K562 (cell line): ENCODE data around the gene UFSP2. TPM values are rescaled to one million over a fixed set of nuclear protein-coding genes. Genes with fewer than 3 reads are reported as not detected.

Experiments used
- C11orf30 ChIP-seq: fragments of 450-650 bp; IDR thresholded peaks from 2 replicates; pipeline ENCODE4 v1.6.1; 2016; ENCODE audit warnings: low read depth, mild to moderate bottlenecking
- EP400 ChIP-seq: fragments of 450-650 bp; IDR thresholded peaks from 2 replicates; pipeline ENCODE4 v1.6.1; 2017; ENCODE audit warnings: antibody characterized with exemption, mild to moderate bottlenecking, moderate library complexity
- MBD2 ChIP-seq: sonication (generic); IDR thresholded peaks from 2 replicates; pipeline ENCODE4 v1.6.1; 2016; ENCODE audit warnings: low read depth, borderline replicate concordance
- MTA3 ChIP-seq: fragments of 450-650 bp; formaldehyde crosslinking; IDR thresholded peaks from 2 replicates; pipeline ENCODE4 v1.6.1; 2017; ENCODE audit warnings: mild to moderate bottlenecking, borderline replicate concordance
- NCOA2 ChIP-seq, 2 experiments: fragments of 450-650 bp; IDR thresholded peaks; 2 replicates each; pipeline ENCODE4 v1.6.1; 2018; ENCODE audit warnings: mild to moderate bottlenecking in 2 of 2, moderate library complexity in 1 of 2; ENCODE audit not compliant: partially characterized antibody in 2 of 2
- NFATC3 ChIP-seq: fragments of 450-650 bp; IDR thresholded peaks from 2 replicates; pipeline ENCODE4 v1.6.1; 2017; ENCODE audit warnings: mild to moderate bottlenecking
- POLR2H ChIP-seq: IDR thresholded peaks from 2 replicates; pipeline ENCODE4 v1.6.1; 2016; ENCODE audit warnings: missing genetic modification characterization, low read depth, mild to moderate bottlenecking, control low read depth, missing compliant biosample characterization, moderate library complexity
- SMAD3 ChIP-seq: fragments of 450-650 bp; formaldehyde crosslinking; conservative IDR thresholded peaks from 2 replicates; pipeline ENCODE4 v1.4.0; 2020; ENCODE audit warnings: mild to moderate bottlenecking
- polyA plus RNA-seq, 8 experiments: library from polyadenylated mRNA; depleted of rRNA in 4 of 8; stranded (reverse) in 5 of 8; unstranded in 3 of 8; fragments of >200 nt; fragmentation: Nextera tagmentation in 2 of 8; fragmentation: Illumina TruSeq in 1 of 8; extraction: Ambion mirVana in 2 of 8; extraction: Trizol in 1 of 8; gene quantifications; 2 replicates each; pipeline versions ENCODE4 v1.2.1 to v1.2.3, GENCODE V29; 2011 to 2014; ENCODE audit warnings: inconsistent platforms in 1 of 8, missing spikeins in 1 of 8
- total RNA-seq, 7 experiments: library from RNA; depleted of rRNA in 6 of 7; stranded (reverse); fragments of >200 nt in 6 of 7; fragmentation: Illumina TruSeq in 2 of 7; extraction: Trizol in 2 of 7; gene quantifications; 2 replicates each; pipeline versions ENCODE4 v1.2.1 to v1.2.3, GENCODE V29; 2011 to 2021; ENCODE audit warnings: low replicate concordance in 1 of 7
- TF ChIP-seq, protein P1 (sequence below): fragments of 250-450 bp; sonication (Bioruptor Pico); IDR thresholded peaks from 2 replicates; pipeline ENCODE4 v1.8.0; 2022; ENCODE audit warnings: moderate library complexity, mild to moderate bottlenecking, inconsistent platforms
- TF ChIP-seq, protein P2 (sequence below): fragments of 450-650 bp; IDR thresholded peaks from 2 replicates; pipeline ENCODE4 v1.6.1; 2016
- TF ChIP-seq, protein P3 (sequence below): sonication (generic); formaldehyde crosslinking; IDR thresholded peaks from 2 replicates; pipeline ENCODE4 v1.8.1; 2023; ENCODE audit warnings: mild to moderate bottlenecking, missing genetic modification reagents
- TF ChIP-seq, protein P4 (sequence below), 2 experiments: fragments of 450-650 bp in 1 of 2; sonication (generic) in 1 of 2; formaldehyde crosslinking in 1 of 2; IDR thresholded peaks; 2 replicates each; pipeline versions ENCODE4 v1.7.1 to v1.9.0; 2016 to 2022; ENCODE audit warnings: inconsistent platforms in 1 of 2, mild to moderate bottlenecking in 1 of 2, missing genetic modification reagents in 1 of 2
- TF ChIP-seq, protein P5 (sequence below): sonication (generic); formaldehyde crosslinking; IDR thresholded peaks from 2 replicates; pipeline ENCODE4 v1.9.0; 2022; ENCODE audit warnings: mild to moderate bottlenecking, missing genetic modification reagents

The UFSP2 gene
- total and polyA plus RNA-seq, 9 of the 15 experiments (the other 6 are each of a cell fraction or from before 2014, with no cell fraction given) = 20.1 to 55.8 (median 26.6) TPM

DNA sequence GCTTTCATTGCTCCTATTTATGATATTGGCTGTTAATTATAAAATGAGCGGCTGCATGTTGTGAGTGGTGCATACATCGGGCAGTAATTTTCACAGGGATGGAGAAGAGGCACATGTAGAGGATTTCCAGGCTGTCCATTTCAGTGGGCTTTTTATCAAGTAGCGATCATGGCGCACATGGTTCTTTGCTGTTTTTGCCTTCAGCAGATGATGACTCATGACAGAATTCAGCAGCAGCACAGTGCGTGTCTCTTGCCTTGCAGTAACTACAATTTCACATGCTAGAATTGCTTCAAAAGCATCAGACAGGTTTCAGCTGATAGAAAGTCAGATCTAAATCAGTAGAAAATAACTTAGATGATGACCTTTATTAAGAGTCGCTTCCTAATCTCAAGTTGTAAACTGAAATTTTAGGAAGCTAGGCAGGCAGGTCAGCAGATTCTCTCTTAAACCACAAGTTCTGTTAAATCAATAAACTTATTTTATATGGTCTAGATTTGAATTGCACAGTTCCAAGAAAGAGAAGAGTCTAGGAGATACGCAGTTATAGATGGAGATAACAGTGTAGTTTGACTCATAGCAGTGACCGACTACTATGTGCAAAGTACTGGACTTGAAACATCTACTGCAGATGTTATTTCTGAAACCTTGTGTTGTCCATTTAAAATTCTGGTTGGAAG is 65.9 kb downstream of the UFSP2 start (continued):
- TF ChIP-seq, protein P1, sequence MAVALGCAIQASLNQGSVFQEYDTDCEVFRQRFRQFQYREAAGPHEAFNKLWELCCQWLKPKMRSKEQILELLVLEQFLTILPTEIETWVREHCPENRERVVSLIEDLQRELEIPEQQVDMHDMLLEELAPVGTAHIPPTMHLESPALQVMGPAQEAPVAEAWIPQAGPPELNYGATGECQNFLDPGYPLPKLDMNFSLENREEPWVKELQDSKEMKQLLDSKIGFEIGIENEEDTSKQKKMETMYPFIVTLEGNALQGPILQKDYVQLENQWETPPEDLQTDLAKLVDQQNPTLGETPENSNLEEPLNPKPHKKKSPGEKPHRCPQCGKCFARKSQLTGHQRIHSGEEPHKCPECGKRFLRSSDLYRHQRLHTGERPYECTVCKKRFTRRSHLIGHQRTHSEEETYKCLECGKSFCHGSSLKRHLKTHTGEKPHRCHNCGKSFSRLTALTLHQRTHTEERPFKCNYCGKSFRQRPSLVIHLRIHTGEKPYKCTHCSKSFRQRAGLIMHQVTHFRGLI (CRISPR knock-in tag) = no peak
- TF ChIP-seq C11orf30 (peak; percentile 72), MBD2 (no peak), NFATC3 (no peak), POLR2H (tag) (no peak), SMAD3 (CRISPR knock-in tag) (no peak), NCOA2 (IDR thresholded peaks at IDR 0.05; ENCODE audit: partially characterized antibody in 2 of 2) (no peak), MTA3 (peak; percentile 60; the same call in 1 of the 2 replicates), EP400 (peak; percentile 61)
- TF ChIP-seq, protein P2, sequence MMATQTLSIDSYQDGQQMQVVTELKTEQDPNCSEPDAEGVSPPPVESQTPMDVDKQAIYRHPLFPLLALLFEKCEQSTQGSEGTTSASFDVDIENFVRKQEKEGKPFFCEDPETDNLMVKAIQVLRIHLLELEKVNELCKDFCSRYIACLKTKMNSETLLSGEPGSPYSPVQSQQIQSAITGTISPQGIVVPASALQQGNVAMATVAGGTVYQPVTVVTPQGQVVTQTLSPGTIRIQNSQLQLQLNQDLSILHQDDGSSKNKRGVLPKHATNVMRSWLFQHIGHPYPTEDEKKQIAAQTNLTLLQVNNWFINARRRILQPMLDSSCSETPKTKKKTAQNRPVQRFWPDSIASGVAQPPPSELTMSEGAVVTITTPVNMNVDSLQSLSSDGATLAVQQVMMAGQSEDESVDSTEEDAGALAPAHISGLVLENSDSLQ = peak; percentile 32; the same call in 1 of the 2 replicates
- TF ChIP-seq, protein P3, sequence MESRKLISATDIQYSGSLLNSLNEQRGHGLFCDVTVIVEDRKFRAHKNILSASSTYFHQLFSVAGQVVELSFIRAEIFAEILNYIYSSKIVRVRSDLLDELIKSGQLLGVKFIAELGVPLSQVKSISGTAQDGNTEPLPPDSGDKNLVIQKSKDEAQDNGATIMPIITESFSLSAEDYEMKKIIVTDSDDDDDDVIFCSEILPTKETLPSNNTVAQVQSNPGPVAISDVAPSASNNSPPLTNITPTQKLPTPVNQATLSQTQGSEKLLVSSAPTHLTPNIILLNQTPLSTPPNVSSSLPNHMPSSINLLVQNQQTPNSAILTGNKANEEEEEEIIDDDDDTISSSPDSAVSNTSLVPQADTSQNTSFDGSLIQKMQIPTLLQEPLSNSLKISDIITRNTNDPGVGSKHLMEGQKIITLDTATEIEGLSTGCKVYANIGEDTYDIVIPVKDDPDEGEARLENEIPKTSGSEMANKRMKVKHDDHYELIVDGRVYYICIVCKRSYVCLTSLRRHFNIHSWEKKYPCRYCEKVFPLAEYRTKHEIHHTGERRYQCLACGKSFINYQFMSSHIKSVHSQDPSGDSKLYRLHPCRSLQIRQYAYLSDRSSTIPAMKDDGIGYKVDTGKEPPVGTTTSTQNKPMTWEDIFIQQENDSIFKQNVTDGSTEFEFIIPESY (CRISPR knock-in tag) = 0 out of 2 replicates have a peak, but pooled peaks have one; percentile 19
- TF ChIP-seq, protein P4, sequence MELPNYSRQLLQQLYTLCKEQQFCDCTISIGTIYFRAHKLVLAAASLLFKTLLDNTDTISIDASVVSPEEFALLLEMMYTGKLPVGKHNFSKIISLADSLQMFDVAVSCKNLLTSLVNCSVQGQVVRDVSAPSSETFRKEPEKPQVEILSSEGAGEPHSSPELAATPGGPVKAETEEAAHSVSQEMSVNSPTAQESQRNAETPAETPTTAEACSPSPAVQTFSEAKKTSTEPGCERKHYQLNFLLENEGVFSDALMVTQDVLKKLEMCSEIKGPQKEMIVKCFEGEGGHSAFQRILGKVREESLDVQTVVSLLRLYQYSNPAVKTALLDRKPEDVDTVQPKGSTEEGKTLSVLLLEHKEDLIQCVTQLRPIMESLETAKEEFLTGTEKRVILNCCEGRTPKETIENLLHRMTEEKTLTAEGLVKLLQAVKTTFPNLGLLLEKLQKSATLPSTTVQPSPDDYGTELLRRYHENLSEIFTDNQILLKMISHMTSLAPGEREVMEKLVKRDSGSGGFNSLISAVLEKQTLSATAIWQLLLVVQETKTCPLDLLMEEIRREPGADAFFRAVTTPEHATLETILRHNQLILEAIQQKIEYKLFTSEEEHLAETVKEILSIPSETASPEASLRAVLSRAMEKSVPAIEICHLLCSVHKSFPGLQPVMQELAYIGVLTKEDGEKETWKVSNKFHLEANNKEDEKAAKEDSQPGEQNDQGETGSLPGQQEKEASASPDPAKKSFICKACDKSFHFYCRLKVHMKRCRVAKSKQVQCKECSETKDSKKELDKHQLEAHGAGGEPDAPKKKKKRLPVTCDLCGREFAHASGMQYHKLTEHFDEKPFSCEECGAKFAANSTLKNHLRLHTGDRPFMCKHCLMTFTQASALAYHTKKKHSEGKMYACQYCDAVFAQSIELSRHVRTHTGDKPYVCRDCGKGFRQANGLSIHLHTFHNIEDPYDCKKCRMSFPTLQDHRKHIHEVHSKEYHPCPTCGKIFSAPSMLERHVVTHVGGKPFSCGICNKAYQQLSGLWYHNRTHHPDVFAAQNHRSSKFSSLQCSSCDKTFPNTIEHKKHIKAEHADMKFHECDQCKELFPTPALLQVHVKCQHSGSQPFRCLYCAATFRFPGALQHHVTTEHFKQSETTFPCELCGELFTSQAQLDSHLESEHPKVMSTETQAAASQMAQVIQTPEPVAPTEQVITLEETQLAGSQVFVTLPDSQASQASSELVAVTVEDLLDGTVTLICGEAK (IDR thresholded peaks at IDR 0.05) = no peak
- TF ChIP-seq, protein P4 (CRISPR knock-in tag; IDR thresholded peaks at IDR 0.05) = no peak
- TF ChIP-seq, protein P5, sequence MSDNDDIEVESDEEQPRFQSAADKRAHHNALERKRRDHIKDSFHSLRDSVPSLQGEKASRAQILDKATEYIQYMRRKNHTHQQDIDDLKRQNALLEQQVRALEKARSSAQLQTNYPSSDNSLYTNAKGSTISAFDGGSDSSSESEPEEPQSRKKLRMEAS (CRISPR knock-in tag) = peak; percentile 74
